Hematopoietic multipotent progenitor cell treated with erythropoietin and hydrocortisone succinate and interleukin-3 and kit ligand, for 8 days (in vitro differentiated cells): ENCODE measurements around the gene CMPK2.
"Not testable (repeated sequence)": the region's sequence is repeated elsewhere in the genome, so short reads cannot be mapped to it uniquely, and the experiment has no call there.

Experiments
- DNase-seq: peaks from one replicate; pipeline ENCODE4 v3.0.0-alpha.2; 2015

The CMPK2 gene

GRCh38 chr2:6880200-6880733 is 14.6 kb upstream of the CMPK2 start:
- peak; percentile 99 for DNase-seq

GRCh38 chr2:6879011-6879410 is 13.3 kb upstream of the CMPK2 start:
- no peak for DNase-seq

- DNase-seq, result peak; percentile 72
Observed at GRCh38 chr2:6878549-6878948, 12.8 kb upstream of the CMPK2 start.

GRCh38 chr2:6877402-6878304 is 11.9 kb upstream of the CMPK2 start, which contains the start of gene RSAD2:
Gene RSAD2 (plus strand): TSS chr2:6877777. CDS start chr2:6877801, 24 bp downstream.
- peak; percentile 93 for DNase-seq

GRCh38 chr2:6876309-6876708 is 10.6 kb upstream of the CMPK2 start:
- DNase-seq, result no peak

- DNase-seq, result no peak
Observed at GRCh38 chr2:6874032-6874431, 8.3 kb upstream of the CMPK2 start.

GRCh38 chr2:6872394-6872793 is 6.7 kb upstream of the CMPK2 start:
- peak; percentile 60 for DNase-seq

GRCh38 chr2:6866982-6867381 is 1.3 kb upstream of the CMPK2 start:
- DNase-seq, result no peak

- peak; percentile 84 for DNase-seq
Observed at GRCh38 chr2:6866275-6866671, 566 bp upstream of the CMPK2 start.

GRCh38 chr2:6864923-6865345 is 773 bp downstream of the CMPK2 start:
- peak; percentile 70 for DNase-seq

- no peak for DNase-seq
Observed at GRCh38 chr2:6864231-6864754, 1.4 kb downstream of the CMPK2 start.

- peak; percentile 76 for DNase-seq
Observed at GRCh38 chr2:6863792-6864191, 1.9 kb downstream of the CMPK2 start.

- no peak for DNase-seq
Observed at GRCh38 chr2:6860296-6860695, 5.4 kb downstream of the CMPK2 start.

- not testable (repeated sequence) for DNase-seq
Observed at GRCh38 chr2:6858466-6859027, 7.2 kb downstream of the CMPK2 start.

GRCh38 chr2:6856548-6856920 is 9.2 kb downstream of the CMPK2 start:
- DNase-seq, result no peak

- no peak for DNase-seq
Observed at GRCh38 chr2:6855860-6856547, 9.7 kb downstream of the CMPK2 start.

- no peak for DNase-seq
Observed at GRCh38 chr2:6854416-6854815, 11.3 kb downstream of the CMPK2 start.

- DNase-seq, result no peak
Observed at GRCh38 chr2:6852195-6852594, 13.5 kb downstream of the CMPK2 start.

- peak; percentile 99 for DNase-seq
Observed at GRCh38 chr2:6846967-6847681, 18.6 kb downstream of the CMPK2 start.

GRCh38 chr2:6846540-6846939 is 19.2 kb downstream of the CMPK2 start:
- no peak for DNase-seq

GRCh38 chr2:6845903-6846302 is 19.8 kb downstream of the CMPK2 start:
- peak; percentile 74 for DNase-seq

- no peak for DNase-seq
Observed at GRCh38 chr2:6845312-6845711, 20.4 kb downstream of the CMPK2 start.
